Measurements from ENCODE around the gene DMKN.

The DMKN gene

GRCh38 chr19:35513628-35514281, at the start of gene DMKN:
TSS of gene DMKN (minus strand) at chr19:35513649. CDS start at chr19:35513475, 174 bp downstream.
- in situ Hi-C loops (cut with MboI; ENCODE audit: low sequenced_read_pairs): no loop called here

GRCh38 chr19:35562776-35563175, 49.3 kb upstream of the DMKN start:
- in situ Hi-C loops (cut with MboI; ENCODE audit: low sequenced_read_pairs): no loop called here

- in situ Hi-C loops (cut with MboI; ENCODE audit: low sequenced_read_pairs): no loop called here
These were observed 48.9 kb upstream of the DMKN start for GRCh38 chr19:35562336-35562735.

GRCh38 chr19:35561436-35561835, 48.0 kb upstream of the DMKN start:
- in situ Hi-C loops (cut with MboI; ENCODE audit: low sequenced_read_pairs): no loop called here

- in situ Hi-C loops (cut with MboI; ENCODE audit: low sequenced_read_pairs): no loop called here
These were observed 47.2 kb upstream of the DMKN start for GRCh38 chr19:35560677-35561076.

GRCh38 chr19:35560271-35560670, 46.8 kb upstream of the DMKN start:
- in situ Hi-C loops (cut with MboI; ENCODE audit: low sequenced_read_pairs): no loop called here

GRCh38 chr19:35559781-35560180, 46.3 kb upstream of the DMKN start:
- in situ Hi-C loops (cut with MboI; ENCODE audit: low sequenced_read_pairs): no loop called here

- in situ Hi-C loops (cut with MboI; ENCODE audit: low sequenced_read_pairs): no loop called here
These were observed 45.8 kb upstream of the DMKN start for GRCh38 chr19:35559281-35559659.

GRCh38 chr19:35558400-35559280, 45.2 kb upstream of the DMKN start:
- in situ Hi-C loops (cut with MboI; ENCODE audit: low sequenced_read_pairs): no loop called here

GRCh38 chr19:35557539-35558399, 44.3 kb upstream of the DMKN start:
- in situ Hi-C loops (cut with MboI; ENCODE audit: low sequenced_read_pairs): no loop called here

GRCh38 chr19:35556846-35557538, 43.5 kb upstream of the DMKN start:
- in situ Hi-C loops (cut with MboI; ENCODE audit: low sequenced_read_pairs): no loop called here

GRCh38 chr19:35556025-35556590, 42.7 kb upstream of the DMKN start:
- in situ Hi-C loops (cut with MboI; ENCODE audit: low sequenced_read_pairs): no loop called here

GRCh38 chr19:35555301-35556005, 42.0 kb upstream of the DMKN start:
- in situ Hi-C loops (cut with MboI; ENCODE audit: low sequenced_read_pairs): no loop called here

- in situ Hi-C loops (cut with MboI; ENCODE audit: low sequenced_read_pairs): no loop called here
These were observed 40.6 kb upstream of the DMKN start for GRCh38 chr19:35554076-35554475.

- in situ Hi-C loops (cut with MboI; ENCODE audit: low sequenced_read_pairs): no loop called here
These were observed 40.0 kb upstream of the DMKN start for GRCh38 chr19:35553385-35554000.

GRCh38 chr19:35552534-35553384, 39.3 kb upstream of the DMKN start:
- in situ Hi-C loops (cut with MboI; ENCODE audit: low sequenced_read_pairs): no loop called here

GRCh38 chr19:35551091-35551810, 37.8 kb upstream of the DMKN start:
- in situ Hi-C loops (cut with MboI; ENCODE audit: low sequenced_read_pairs): no loop called here

Measured in HL-60/S4 (cell line).